NCI-H2107 treated with DMSO at 0.1 percent for 48 hours (cell line): ENCODE results near the gene LMF2.
"Not testable (repeated sequence)": the region's sequence is repeated elsewhere in the genome, so short reads cannot be mapped to it uniquely, and the experiment has no call there.

Source experiments
- DNase-seq: peaks from one replicate; lab custom pipeline; 2025; ENCODE audit not compliant: unreplicated experiment; lab: John Stamatoyannopoulos, UW

Gene LMF2

GRCh38 chr22:50523806-50524675, 16.5 kb upstream of the LMF2 start:
- no peak for DNase-seq

GRCh38 chr22:50523458-50523805, 15.9 kb upstream of the LMF2 start:
- no peak for DNase-seq

GRCh38 chr22:50522806-50523438, 15.4 kb upstream of the LMF2 start:
- DNase-seq = no peak

- no peak for DNase-seq
Measured at GRCh38 chr22:50522208-50522805, 14.8 kb upstream of the LMF2 start.

- no peak for DNase-seq
Measured at GRCh38 chr22:50521710-50522109, 14.2 kb upstream of the LMF2 start.

- no peak for DNase-seq
Measured at GRCh38 chr22:50520826-50521453, 13.4 kb upstream of the LMF2 start.

- DNase-seq = not testable (repeated sequence)
Measured at GRCh38 chr22:50520184-50520583, 12.7 kb upstream of the LMF2 start.

- no peak for DNase-seq
Measured at GRCh38 chr22:50519151-50519550, 11.6 kb upstream of the LMF2 start.

- no peak for DNase-seq
Measured at GRCh38 chr22:50518606-50519005, 11.1 kb upstream of the LMF2 start.

GRCh38 chr22:50517495-50518260, 10.2 kb upstream of the LMF2 start:
- DNase-seq = no peak

GRCh38 chr22:50516891-50517290, 9.4 kb upstream of the LMF2 start:
- DNase-seq = no peak

GRCh38 chr22:50516068-50516467, 8.6 kb upstream of the LMF2 start:
- no peak for DNase-seq

- DNase-seq = no peak
Measured at GRCh38 chr22:50513175-50513574, 5.7 kb upstream of the LMF2 start.

GRCh38 chr22:50508897-50509296, 1.4 kb upstream of the LMF2 start:
- no peak for DNase-seq

- DNase-seq = peak; percentile 61
Measured at GRCh38 chr22:50507991-50508884, 736 bp upstream of the LMF2 start, which contains the start of gene NCAPH2. TSS of gene NCAPH2 (plus strand) at chr22:50508224. CDS start at chr22:50508338, 114 bp downstream.

GRCh38 chr22:50506611-50507420, 686 bp downstream of the LMF2 start:
- peak; percentile 65 for DNase-seq

- DNase-seq = no peak
Measured at GRCh38 chr22:50505776-50506610, 1.5 kb downstream of the LMF2 start.

- DNase-seq = no peak
Measured at GRCh38 chr22:50505276-50505775, 2.2 kb downstream of the LMF2 start.
